Skin epidermis (tissue), 12 donors: ENCODE data around the gene SHC1.

Source experiments
- H3K27ac ChIP-seq, 21 experiments: fragments of 200-600 bp; sonication (generic) in 11 of 21; one replicate each; pipeline ENCODE4 v1.5.0; 2020; ENCODE audit warnings: mild to moderate bottlenecking in 3 of 21, inconsistent platforms in 2 of 21, moderate library complexity in 2 of 21
- H3K4me3 ChIP-seq, 7 experiments: fragments of 200-600 bp; sonication (generic) in 2 of 7; one replicate each; pipeline ENCODE4 v1.5.0; 2020; ENCODE audit warnings: inconsistent platforms in 2 of 7, mild to moderate bottlenecking in 2 of 7, moderate library complexity in 1 of 7

SHC1 gene

DNA sequence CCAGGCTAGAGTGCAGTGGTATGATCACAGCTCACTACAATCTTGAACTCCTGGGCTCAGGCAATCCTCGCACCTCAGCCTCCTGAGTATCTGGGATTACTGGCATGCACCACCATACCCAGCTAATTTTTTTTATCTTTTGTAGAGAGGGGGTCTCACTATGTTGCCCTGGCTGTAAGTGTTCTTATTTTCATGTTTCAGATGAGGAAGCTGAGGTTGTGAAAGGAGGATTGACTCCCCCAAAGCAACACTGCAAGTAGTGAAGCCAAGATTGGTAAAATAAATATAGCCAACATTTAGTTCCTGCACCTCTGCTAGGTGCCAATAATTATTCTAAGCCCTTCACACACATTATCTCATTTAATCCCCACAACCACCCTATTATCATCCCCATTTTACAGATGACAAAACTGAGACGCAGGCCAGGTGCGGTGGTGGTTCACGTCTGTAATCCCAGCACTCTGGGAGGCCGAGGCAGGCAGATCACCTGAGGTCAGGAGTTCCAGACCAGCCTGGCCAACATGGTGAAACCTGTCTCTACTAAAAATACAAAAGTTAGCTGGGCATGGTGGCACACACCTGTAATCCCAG, 36.1 kb downstream of the SHC1 start:
- Histone ChIP-seq H3K27ac (peak overlapping the region in 1 of 21 experiments; percentile 6), H3K4me3 (no peak overlapping the region)

DNA sequence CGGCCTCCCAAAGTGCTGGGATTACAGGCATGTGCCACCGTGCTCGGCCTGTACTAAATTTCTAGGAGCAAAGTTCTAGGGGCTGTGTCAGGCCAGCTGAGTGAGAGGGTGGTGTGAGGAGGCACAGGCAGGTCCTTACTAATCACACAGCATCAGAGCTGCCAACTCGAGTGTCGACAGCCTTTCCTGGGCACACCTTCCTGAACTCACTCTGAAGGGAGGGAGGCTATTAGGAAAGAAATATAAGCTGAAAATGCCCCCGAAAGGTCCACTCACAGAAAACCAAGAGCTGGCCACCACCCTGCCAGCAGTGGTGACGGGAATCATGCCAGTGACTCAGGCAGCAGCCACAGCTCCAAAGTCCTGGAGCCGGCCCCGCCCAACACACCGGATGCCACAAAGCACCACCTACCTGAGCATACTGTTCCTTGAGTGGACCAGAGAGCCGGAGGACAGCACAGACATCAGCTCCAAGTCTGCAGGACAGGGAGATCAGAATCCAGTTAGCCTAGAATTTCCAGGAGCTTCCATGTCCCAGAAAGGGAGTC, 38.5 kb downstream of the SHC1 start:
- Histone ChIP-seq H3K4me3 (no peak overlapping the region), H3K27ac (peak overlapping the region in 17 of 21 experiments; percentile 3 to 75 (median 44))

DNA sequence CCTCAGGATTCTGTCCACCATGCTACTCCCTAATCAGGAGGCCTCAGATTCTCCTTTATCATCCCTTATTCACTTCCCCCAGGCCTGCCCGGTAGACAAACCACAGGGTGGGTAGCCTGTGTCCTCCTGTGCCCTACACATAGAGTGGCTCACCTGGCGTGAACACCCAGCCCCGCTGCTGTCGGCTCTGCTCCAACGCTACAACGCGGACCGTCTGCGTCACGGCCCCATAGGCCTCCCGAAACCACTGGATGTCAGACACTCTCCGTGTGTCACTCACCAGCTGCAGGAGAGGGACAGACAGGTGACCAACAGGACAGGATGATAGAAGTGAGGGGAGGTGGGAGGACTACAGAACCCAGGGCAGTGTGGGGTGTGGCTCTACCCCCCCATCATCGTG, 44.3 kb downstream of the SHC1 start:
- no peak overlapping the region for H3K4me3 ChIP-seq

DNA sequence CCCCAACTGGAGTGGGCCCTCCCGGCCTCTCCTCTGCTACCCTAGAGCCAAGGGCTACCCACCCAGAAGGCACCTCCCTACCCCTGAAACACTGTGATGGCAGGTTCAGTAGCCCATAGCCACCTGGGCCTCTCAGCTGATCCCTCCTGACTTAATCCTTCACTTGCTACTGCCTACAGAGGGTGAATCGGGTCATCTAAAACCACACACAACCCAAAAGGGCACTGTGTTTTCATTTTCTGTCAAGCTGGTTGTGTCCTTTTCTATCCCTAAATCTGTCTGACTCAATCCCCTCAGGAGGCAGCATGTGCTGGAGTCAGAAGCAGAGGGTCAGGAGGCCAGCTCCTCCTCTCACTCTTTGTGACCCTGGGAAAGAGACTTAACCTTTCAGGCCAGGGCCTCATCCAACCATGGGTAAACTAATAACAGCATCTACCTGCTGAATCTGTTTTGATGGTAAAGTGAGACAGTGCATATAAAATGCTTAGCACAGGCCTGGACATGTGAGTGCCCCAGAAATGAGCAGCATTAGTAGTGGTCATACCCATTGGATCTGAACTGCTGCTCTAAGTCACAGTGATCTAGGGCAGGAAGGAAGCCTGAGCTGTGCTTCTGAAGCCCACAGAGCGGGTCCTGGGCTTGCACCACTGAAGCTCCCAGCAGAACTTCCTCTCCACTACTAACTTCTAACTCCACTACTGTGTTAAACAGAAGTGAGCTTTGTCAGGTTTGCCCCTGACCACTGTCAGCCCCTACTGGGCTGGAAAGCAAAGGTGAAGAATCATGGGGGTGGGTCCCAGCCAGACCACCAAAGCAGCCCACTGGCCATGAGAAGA, 45.0 kb downstream of the SHC1 start:
- Histone ChIP-seq H3K27ac (peak overlapping the region in 3 of 21 experiments; percentile 9 to 23 (median 14)), H3K4me3 (no peak overlapping the region)

More for the DNA sequence above, 44.3 kb downstream of the SHC1 start:
- peak overlapping the region in 3 of 21 experiments; percentile 9 to 23 (median 14) for H3K27ac ChIP-seq

DNA sequence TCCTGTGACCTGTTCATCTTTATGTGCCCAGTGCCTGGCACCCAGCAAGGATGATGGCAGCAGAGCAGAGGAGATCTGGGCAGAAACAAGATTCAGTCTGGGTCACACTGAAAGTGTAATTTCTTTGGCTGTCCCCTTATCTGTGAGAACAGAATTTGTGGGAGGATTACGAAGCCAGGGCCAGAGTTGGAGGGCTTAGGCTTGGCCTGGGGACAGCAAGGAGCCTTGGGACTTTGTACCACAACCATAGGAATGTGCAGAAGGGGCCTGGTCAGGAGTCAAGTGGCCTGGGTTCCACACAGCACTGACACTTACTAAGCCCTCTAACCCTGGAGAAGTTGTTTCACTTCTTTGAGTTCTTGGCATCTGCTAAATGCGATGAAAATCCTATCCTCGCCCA, 46.9 kb downstream of the SHC1 start:
- no peak overlapping the region for H3K4me3 ChIP-seq
- no peak overlapping the region for H3K27ac ChIP-seq

DNA sequence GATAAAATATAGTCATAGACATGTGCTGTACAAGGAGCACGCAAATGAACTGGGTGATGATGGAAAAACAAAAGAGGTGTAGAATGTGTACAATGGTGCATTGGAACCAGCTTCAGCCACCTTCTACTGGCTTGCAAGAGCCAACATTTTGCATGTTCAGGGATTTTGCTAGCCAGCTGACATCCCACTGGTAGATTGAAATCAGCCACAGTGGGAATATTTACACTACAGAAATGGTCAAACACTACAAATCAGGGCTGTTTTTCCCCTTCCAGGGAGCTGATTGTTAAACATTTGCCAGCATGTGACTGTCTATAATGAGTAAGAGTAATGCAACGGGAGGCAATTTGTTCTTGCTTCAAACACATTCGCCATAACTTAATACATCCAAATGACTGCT, 57.3 kb downstream of the SHC1 start:
- Histone ChIP-seq H3K4me3 (no peak overlapping the region), H3K27ac (peak overlapping the region in 1 of 21 experiments; percentile 83)

DNA sequence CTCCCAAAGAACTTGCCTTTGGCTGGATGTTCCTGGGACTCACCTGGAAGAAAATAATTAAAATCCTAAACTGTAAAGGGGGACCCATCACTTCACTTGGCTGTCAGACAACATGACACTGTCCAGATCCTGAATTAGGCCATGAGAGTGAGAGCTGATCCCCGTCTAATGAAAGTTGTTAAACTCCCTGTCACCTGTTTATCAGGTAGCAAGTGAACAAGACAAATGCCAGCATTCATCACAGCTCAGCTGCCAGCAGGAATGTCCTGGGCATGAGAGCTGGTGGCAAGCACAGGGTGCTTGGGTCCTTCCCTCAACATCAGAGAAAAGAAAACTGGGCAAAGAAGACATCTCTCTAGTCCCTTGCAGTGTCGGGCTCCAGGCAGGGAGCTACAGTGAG, 57.8 kb downstream of the SHC1 start:
- H3K4me3 ChIP-seq = no peak overlapping the region
- peak overlapping the region in 4 of 21 experiments; percentile 37 to 83 (median 60) for H3K27ac ChIP-seq
